ENCODE results near the gene ACSM6.

ACSM6 gene

GRCh38 chr10:95275726-95276366 lies 81.8 kb downstream of the ACSM6 start:
- no peak for DNase-seq

GRCh38 chr10:95276367-95277200 lies 82.5 kb downstream of the ACSM6 start:
- DNase-seq, result no peak

- no peak for DNase-seq
Measured at GRCh38 chr10:95277201-95277570, 83.1 kb downstream of the ACSM6 start.

- DNase-seq, result no peak
Measured at GRCh38 chr10:95277614-95278013, 83.6 kb downstream of the ACSM6 start.

Data from SW 1271 (cell line).